ENCODE data around the gene ULBP1. TPM values are rescaled to one million over a fixed set of nuclear protein-coding genes. Genes with fewer than 3 reads are reported as not detected.
"Not testable (repeated sequence)": the region's sequence is repeated elsewhere in the genome, so short reads cannot be mapped to it uniquely, and the experiment has no call there.

ULBP1 gene
- total RNA-seq, 1 donor from 2014 or later, result 2.5 TPM

DNA sequence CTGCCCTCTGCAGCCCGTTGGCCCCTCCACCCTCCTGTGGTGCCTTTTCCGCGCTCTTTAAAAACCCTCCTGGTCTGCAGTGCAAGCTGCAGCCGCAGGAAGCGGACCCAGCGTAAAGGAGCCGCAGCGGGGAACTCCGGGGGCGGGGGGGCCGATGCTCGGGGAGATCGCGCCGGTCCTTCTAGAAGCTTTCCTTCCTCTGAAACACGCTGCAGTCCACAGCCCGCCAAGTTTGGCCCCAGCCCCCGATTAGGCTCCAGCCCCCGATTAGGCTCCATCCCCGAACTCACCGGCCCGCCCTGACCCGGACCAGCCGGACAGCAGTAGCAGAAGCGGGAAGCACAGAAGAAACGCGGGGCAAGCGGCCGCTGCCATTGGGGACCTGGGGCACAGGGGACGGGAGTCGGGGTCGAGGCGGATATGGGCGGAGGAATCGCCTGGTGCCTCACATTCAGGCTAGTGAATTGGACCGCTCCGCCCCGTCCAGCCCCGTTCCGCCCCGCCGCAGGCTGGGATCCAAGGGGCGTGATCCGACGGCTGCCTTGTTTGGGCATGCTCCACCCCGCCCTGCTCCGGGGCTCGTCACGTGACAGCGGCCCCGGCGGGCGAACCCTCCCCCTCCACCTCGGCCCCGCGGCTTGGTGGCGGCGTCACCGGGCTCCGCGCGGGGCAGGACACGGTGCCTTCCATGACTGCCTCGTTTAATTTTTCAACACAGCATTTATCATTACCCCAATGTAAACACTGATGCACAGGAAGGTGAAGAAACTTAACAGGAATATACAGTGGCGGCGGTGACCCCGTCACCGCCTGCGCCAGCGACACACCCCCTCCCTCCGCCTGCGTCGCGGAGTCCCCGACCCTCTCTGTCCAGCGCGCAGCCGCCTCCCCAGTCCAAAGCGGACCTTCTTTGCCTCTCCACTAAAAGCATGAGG, 41.3 kb downstream of the ULBP1 start:
- peak; percentile 95 for DNase-seq (ENCODE audit: low spot score)

DNA sequence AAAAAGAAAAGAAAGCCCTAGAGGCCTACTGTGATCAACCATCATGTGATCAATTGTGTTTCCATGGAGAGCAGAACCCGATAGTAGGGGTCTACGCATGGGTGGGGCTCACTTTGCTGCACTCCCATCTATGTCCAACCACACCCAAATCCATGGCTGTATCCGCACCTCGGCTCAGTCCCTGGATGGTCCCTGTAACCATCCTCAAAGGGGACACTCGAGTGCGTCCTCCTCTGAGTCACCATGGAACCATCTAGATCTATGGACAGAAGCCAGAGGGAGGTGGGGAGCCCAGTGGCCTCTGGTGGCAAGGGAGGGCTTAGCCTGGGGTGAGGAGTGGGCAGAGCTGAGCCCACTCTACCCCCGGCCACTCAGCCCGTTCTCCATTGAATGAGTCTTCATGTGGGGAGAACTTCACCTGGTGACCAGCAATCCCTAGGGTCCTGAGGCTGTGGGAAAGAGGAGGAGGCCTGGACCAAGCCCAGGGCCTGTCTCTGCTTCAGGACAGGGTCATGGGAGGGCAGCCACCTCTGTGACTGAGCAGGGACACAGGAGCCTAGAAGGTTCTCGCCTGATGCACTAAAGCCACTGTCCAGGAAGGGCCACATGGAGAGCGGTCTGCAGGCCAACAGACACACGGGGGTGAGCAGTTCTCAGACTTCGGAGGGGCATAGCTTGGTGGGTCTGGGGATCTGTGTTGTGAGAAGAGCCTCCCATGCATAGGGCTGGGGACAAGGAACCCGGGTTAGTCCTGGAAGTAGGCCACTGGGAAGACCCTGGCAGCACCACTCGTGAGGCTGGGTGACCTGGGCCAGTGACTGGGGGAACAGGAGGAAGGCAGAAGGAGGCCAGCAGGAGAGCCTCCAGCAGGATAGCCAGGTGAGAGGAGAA, 42.3 kb downstream of the ULBP1 start:
- DNase-seq (ENCODE audit: low spot score), result no peak

DNA sequence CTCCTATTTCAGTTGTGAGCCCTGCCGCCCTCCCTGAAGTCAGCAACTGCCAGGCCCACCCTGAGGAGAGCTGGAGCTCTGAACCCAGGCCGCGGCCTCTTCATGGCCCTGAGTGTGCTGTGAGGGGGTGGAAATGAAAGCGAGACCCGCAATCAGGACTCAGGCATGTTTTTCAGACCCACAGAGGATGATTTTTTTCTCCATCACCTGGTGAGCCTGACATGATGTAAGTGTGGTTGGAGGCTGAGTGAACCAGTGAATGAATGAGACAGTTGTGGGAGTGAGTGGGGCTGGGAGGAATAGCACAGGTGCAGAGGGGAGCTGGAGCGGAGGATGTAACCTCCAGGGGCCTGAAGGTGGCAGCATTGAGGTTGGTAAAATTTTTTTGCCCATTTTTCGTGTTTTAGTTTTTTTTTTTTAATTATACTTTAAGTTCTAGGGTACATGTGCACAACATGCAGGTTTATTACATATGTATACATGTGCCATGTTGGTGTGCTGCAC, 43.3 kb downstream of the ULBP1 start:
- DNase-seq (ENCODE audit: low spot score), result no peak

DNA sequence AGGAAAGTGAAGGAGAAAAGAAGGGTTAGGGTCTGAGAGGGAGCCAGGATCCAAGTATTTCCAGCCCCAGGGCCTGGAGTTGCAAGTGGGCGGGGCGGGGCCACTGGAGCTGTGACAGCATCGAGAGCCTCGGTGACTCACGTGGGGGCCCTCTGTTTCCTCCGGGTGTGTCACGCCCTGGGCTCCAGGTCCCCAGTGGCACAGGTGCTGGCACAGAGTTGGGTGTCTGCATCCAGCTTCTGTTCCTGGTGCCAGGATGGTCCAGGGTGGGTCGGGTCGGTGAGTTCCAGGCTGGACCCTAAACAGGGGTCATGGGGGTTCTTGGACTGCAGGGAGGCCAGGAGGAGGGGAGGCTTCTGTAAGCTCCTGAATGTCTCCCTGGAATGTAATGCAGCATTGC, 44.8 kb downstream of the ULBP1 start:
- DNase-seq (ENCODE audit: low spot score), result no peak

DNA sequence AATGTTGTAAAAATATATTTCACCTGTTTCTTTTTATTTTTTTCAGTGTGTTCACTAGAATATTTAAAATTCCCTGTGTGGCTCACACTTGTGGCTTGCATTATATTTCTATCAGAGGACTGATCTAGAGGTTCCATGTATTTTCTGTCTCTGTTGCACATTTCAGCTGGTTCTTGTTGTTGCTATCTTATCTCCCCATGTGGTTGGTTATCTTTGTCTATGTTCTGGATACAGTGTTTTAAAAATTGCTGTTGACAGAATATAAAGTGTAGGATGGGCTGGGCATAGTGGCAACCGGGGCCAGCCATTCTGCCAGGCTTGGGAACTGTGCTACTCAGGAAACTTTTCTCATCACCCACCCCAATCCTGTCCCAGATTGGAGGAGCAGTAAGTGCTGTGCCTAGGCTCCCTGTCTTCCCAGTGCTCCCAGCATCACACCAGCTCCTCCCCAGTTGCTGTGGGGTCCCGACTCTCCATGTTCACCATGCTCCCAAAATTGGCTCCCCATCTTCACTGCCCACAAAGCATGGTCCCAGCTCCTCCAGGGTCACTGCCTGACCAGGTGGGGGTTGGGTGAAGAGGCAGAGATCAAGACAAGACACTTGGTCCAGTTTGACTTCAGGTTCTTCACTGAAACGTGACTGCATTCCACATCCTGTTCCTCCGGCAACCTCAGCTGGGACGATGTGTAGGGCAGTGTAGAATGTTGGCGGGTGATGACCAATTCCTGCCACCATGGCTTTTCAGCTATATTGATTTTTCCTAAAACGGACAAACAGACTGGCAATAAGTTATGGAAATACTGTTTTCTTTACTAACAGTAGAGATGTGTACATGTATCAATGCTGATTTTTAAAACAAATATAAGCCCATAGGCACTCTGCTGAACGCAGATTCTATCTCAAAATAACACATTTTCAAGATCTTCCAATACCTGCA, 49.4 kb downstream of the ULBP1 start:
- not testable (repeated sequence) for DNase-seq (ENCODE audit: low spot score)

GRCh38 chr6:150013785-150014622, 50.3 kb downstream of the ULBP1 start:
- DNase-seq (ENCODE audit: low spot score), result not testable (repeated sequence)

GRCh38 chr6:150014623-150015280, 51.0 kb downstream of the ULBP1 start:
- DNase-seq (ENCODE audit: low spot score), result not testable (repeated sequence)

DNA sequence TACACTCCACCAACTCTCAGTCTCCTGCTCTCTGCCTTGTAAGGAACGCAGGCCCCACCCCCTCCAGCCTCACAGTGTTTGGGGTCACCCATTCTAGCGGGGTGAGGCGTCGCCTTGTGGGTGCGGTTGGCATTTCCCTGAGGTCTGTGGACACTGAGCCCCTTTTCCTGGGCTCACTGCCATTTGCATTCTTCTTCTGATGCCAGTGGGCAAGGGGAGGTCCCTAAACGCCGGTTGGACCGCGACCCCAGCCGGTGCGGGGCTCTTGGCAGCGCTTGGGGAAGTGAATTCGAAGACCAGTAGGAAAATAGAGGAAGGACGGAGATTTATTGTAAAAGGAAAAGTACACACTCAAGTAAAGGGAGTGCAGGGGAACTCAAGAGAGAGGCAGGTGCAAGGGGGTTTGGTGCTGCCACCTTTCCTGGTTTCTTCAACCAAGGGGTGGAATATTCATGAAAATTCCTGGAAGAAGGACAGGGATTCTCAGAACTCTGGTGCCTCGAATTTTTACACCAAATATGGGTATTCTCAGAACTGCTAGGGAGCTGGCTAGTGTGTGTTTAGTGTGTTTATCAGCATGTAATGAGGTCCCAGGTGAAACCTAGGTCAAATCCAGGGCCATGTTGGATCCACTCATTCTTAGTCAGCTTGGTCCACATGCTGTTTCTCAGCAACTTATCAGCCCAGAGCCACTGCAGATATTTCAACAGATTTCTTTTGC, 51.7 kb downstream of the ULBP1 start:
- not testable (repeated sequence) for DNase-seq (ENCODE audit: low spot score)

DNA sequence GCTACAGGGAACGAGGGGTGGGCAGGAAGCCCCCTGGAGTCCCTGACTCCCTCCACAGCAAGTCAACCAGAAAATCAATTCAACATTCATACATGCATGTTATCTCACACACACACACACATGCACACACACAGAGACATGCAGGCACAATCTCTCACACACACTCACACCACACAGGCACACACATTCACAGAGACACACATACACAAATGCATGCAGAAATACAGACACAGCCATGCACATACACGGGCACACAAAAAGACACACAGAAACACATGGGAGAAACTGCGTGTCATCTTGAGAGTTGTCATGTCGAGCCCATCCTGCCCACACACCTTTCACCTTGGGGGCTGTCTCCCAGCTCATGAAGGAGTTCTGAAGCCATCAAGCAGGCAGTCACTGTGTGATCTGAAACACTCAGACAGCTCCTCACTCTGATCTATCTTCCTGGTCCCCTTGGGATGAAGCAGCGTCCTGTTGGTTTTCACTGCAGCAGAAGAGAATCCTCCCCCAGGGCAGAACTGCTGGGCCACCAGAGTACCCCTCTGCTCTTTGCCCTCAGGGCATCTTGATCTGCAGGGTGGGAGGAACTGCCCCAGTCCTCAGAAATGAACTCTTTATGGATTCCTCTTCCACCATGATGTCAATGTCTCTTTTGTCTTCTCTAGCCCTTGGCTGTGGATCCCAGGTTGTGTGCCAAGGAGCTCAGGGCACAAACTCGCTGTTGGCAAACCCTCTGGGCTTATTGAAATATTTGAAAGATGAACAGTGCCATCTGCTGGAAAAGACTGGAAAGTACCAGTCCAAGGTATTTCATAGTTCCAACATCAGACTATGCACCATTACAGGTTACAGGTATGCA, 52.8 kb downstream of the ULBP1 start:
- peak; percentile 68 for DNase-seq (ENCODE audit: low spot score)

DNA sequence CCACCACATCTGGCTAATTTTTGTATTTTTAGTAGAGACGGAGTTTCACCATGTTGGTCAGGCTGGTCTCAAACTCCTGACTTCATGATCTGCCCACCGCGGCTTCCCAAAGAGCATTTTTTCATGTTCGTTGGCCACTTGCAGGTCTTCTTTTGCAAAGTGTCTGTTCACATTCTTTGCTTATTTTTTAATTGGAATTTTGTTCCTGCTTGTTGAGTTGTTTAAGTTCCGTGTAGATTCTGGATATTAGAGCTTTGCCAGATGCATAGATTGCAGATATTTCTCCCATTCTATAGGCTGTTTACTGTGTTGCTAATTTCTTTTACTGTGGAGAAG, 53.4 kb downstream of the ULBP1 start:
- DNase-seq (ENCODE audit: low spot score), result not testable (repeated sequence)

DNA sequence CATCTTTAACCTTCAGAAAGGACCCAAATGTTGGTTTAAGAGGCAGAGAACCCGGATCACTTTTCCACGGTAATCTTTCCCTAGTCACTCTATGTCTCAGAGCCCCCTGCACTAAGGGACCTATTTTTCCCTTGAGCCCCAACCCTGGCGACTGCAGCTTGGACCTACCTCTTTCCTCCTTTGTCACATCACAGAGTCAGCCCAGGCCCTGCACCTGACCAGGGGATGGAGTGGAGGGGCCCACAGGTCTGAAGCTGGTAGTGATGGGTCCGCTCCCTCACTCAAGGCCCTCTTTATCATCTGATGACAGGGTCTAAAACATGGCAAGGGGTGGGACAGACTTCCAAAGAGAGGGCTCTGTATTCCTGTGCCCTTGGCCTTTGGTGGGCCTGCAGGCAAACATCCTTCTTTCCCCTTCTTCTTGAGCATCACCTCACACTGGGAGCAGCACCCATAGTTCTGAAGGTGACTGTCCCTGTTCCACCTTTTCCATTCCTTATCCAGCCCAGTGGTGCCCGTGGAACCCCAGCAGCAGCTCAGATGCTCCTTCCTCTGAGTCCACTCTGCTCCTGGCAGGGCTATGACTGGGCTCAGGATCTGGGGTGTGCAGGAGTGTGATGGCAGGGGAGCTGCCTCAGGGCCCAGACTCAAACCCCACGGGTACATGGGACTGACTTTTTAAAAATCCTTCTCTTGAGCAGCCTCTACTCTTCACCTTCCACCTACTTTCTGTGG, 55.3 kb downstream of the ULBP1 start:
- DNase-seq (ENCODE audit: low spot score), result no peak

DNA sequence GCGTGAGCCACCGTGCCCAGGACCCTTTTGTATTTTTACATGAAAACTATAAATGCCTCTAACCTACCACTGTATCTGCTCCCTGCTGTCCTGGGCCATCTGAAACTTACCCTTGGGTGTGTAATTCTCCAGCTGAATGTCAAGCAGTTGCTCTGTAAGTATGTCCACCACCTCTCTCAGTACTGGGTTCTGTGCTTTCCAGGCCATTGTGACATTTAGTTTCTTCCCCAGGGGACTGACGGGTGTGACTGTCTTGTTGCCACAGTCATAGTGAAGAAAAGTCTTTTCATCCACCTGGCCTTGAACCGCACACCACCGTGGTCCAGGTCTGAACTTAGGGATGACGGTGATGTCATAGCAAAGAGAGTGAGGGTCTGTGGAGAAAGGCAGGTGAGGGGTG, 58.1 kb downstream of the ULBP1 start:
- DNase-seq (ENCODE audit: low spot score), result not testable (repeated sequence)

Other genes starting within 250 kb of the ULBP1 start
- gene LATS1, start 245.8 kb upstream of the ULBP1 start, total RNA-seq, result 46.2 TPM
- gene NUP43, start 217.4 kb upstream of the ULBP1 start, total RNA-seq, result 51.4 TPM
- gene PCMT1, start 214.2 kb upstream of the ULBP1 start, total RNA-seq, result 56.0 TPM
- gene LRP11, start 99.6 kb upstream of the ULBP1 start, total RNA-seq, result 73.6 TPM
- gene RAET1E, start 65.8 kb upstream of the ULBP1 start, total RNA-seq, result 5.5 TPM
- 5.2 TPM for gene RAET1G, start 40.8 kb upstream of the ULBP1 start, total RNA-seq
- gene ULBP2, start 21.9 kb upstream of the ULBP1 start, total RNA-seq, result 3.0 TPM
- gene RAET1L, start 61.6 kb downstream of the ULBP1 start, total RNA-seq, result not detected
- 4.5 TPM for gene ULBP3, start 105.2 kb downstream of the ULBP1 start, total RNA-seq
- gene PPP1R14C, start 179.1 kb downstream of the ULBP1 start, total RNA-seq, result 0.52 TPM

All from ureter (tissue), 1 donor.